NOMO-1 (cell line): ENCODE results near the gene UCK2.

Experiments
- DNase-seq, 2 experiments: peaks; one replicate each; lab custom pipeline; 2025; ENCODE audit not compliant: unreplicated experiment in 2 of 2; lab: John Stamatoyannopoulos, UW

UCK2 gene

DNA sequence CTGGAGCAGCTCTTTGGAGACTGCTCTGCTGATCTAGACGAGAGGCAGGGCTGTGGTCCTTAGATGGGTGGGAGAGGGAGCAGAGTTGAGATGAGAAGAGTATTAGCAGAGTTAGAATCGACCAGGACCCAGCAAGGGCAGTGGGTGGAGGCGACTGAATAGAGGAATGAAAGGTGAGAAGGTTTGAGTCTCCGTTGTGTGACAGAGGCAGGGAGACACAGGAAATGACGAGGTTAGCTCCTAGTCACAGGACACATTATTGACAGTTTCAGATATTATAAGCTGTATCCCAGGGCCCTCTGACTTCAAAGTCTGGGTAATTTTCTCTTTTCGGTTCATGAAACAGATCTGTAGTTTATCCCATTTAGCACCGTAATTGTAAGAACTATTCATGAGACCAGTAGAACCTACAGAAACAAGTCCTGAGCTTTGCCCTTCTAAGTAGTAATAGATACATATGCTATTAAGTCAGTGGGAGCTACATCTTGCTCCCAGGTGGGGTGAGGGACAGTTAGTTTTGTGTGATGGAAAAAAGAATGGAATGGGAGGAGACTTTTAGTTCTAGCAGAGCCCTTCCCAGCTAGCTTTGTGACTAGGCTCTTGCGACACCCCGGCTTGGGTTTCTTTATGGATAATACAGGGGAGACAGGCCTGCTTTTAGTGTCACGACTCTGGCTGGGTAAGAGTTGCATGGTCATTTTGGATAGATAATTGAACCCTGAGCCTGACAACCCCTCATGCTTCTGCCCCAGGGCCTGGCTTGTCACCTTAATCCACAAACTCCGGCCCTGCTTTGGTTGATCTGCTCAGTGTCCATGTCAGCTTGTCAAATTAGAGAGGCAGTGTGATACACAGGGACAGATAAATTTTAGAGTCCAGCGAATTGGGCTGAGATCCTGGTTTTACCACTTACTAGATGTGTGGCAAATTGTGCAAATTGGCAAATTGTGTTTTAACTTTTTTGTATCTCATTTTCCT lies 70.2 kb downstream of the UCK2 start:
- no peak for DNase-seq

DNA sequence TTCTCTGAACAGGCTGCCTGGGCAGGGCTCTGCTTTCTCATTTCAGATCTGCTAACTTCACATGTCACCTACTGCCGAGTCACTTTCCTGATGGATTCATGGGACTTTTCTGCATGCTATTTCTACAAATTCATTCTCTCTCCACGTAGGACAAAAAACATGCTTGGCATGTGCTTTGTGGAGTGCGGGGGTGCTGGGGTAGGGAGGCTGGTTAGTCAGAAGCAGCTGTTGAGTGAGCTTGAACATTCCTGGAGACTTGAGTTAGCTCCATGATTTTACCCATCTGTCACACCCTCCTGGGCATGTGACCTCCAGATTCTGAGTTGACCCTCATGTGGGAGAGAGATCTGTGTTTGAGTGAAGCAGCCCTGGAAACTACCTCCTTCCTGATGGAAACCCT lies 71.4 kb downstream of the UCK2 start:
- no peak for DNase-seq

DNA sequence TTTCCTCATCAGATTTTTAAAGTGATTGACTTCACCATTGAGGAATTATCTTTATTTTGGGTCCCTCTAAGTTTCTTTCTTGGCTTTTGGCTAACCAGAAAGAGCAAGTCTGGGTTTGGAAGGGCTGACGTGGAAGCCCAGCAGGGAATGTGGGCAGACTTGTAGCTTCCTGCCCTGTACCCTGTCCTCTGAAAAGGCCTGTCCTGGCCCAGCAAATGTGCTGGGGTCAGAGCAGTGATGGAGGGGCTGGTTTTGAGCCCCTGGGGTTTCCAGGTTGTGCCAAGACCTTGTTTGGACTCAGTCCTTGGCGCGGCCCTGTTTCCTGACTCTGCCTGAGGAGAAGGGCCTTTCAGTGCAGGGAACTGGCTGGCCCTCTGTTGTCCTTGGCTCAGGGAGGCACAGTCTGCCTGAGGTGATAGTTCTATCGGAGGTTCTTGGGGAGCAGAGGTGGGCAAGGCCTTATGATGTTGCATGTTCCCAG lies 72.1 kb downstream of the UCK2 start:
- DNase-seq: no peak

DNA sequence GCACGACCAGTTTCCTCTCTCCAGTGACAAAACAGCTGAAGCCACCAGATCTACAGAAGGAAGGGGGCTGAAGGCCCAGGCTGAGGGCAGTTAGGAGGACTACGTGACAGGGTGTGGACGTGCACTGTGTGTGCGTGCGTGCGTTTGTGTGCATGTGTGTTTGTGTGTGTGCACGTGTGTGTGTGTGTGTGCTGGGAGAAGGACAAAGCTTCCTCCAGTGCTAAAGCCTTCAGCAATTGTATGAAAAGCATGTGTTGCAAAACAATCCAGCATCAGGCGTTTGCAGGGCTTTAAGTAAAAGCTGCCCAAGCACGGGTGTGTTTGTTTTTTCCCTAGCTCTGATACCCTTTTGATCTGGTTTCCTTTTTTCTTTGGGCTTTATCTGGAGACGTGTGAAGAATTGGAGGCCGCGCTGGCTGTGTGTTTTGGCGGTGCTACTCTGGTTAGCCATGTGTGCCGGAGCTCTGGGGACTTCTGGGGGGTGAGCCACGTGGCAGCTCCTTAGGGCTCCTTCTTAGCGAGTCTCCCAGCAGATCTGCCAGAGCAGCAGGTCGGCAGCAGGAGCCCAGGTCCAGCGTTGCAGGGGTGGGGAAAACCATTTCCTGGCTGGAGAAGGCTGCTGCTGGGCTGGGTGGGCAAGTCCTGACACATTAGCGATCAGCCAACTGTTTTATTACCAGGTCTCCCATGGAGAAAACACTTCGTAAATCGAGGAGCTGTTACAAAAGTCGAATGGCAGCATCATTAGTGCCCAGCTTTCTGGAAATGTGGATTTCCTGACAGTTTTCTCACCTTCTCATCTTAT lies 73.4 kb downstream of the UCK2 start:
- no peak for DNase-seq

DNA sequence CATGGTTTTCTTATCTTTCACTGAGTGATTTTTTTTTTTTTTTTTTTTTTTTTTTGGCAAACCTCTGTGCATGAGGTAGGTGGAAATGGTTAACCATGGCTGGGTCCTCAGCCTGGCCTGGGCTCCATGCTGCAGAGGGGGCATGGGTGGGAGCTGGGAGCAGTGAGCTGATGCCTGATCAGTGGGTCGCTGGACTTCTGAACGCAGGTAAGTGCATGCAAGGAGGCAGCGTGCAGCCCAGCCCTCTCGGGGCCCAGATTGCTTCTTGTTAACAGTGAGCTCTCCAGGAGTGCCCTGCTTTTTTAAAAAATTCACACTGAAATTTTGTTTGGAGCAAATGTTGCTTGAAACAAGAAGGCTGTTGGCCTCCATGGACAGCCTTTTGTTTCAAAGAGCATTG lies 75.2 kb downstream of the UCK2 start:
- no peak for DNase-seq

DNA sequence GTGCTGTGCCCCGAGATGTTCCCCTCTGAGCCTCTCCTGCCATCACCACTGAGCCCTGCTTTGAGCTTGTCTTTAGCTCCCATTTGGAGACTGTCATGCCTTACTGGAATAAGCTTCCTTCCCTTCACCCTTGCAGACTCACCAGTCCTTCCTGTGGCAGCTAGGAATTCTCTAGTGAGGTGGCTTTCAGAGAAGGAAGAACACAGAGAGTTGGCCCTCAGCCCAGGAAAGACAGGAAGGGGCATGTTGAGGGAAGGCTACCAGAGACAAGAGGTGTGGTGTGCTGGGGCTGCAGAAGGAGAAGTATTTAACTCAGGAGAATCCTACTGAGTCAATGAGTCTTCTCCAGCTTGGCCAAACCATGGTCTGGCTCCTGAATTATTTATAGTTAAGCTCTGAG lies 76.3 kb downstream of the UCK2 start:
- DNase-seq: no peak

DNA sequence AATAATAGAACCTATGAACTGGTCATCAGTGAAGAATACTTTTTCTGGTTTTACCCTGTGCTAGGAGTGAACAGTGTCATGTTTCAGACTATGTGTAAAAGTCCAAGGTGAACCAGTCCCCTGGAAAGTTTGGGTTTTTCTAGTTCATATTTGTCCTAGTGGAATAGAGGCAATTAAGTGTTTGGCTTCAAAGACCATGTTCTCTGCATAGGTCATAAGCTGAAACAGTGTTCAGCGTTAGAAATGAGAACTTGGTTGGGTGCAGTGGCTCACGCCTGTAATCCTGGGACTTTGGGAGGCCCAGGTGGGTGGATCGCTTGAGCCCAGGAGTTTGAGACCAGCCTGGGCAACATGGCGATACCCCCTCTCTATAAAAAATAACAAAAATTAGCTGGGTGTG lies 77.5 kb downstream of the UCK2 start:
- no peak for DNase-seq

DNA sequence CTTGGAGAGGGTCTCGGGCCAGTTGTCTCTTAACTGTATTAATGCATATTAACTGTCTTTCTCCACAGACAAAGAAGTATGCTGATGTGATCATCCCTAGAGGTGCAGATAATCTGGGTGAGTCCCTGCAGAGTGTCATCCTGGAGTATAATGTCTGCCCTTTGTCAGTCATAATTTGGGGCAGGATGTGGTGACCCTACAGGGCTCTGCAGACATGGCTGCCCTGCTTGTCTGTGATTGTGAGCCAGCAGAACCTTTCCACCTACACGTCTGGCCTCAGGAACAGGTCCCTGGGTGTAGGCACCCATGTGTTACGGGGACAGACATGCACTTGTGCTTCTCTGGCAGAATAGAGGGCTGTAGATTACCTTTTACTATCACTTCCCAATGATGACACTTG lies 78.4 kb downstream of the UCK2 start:
- DNase-seq: no peak

DNA sequence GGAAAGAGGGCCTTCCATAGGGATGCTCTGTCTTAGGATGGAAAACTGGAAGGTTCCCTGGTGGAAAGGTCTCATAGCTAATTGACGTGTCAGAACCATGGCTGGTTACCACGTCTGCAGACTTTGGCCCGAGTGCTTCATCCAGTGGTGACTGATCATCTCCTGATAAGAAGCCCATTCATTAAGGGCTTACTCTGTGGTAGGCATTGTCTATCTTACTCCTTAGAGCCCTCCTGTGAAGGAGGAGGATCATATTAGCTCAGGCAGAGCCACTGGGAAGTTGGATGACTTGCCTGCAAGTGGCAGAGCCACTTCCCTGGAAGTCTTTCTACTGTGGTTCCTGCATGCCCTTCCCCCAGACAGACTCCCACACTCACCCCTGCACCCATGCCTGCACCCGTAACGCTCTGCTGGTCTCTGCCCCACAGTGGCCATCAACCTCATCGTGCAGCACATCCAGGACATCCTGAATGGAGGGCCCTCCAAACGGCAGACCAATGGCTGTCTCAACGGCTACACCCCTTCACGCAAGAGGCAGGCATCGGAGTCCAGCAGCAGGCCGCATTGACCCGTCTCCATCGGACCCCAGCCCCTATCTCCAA lies 79.9 kb downstream of the UCK2 start:
- no peak for DNase-seq

DNA sequence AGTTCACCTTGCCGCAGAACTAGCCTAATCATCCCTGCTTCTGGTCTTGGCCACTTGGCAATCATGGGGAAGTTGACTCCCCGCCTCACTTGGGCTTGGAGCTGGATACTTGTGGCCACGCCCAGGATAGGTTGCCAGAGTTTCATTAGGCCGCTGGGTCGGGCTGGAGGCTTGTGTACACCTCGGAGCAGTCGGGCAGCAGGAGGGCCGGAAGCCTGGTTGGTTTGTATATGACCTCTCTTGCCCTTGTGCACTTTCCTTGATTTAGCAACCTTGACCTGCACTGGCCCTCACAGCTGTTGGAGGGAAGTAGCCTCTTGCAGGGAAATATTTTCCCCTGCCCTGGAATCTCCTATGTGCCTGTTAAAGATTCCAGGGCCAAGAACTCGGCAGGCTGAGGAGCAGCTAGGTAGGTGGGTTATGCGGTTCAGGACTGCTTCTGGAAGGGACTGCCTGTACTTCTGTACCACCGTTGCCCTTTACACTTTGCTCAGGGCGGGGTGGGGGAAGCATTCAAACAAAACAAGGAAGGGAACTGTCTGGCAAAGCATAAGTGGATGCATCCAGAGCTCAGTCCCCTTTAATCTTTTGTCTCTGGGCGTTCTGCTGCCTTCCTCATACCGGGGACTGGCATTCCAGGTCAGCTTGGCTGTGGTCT lies 83.5 kb downstream of the UCK2 start:
- DNase-seq: no peak

DNA sequence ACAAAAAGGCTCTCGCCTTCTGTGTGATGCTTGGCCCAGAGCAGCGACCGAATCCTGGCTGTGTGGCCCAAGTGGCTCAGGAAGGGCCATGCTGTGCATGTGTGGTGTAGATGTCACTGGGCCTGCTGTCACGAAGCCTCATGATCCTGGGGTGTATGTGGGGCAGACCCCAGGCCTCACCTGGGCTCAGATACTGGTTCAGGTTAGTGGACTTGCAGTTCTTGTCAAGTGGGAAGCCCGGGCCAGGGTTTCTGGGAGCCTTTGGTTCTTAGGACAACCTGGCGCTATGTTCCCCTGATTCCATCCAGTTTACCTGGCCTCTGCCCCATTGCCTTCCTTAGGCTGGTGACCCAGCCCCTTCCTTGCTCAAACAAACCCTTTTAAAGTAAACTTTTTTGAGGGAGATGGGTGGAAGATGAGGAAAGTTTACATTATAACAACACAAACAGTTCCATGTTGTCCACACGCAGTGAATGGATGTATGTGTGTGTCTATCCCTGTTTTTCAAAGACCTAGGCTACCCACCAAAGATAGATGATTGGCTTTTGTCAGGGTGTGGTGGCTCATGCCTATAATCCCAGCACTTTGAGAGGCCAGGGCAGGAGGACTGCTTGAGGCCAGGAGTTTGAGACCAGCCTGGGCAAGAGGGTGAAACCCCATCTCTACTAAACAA lies 84.3 kb downstream of the UCK2 start:
- no peak for DNase-seq

DNA sequence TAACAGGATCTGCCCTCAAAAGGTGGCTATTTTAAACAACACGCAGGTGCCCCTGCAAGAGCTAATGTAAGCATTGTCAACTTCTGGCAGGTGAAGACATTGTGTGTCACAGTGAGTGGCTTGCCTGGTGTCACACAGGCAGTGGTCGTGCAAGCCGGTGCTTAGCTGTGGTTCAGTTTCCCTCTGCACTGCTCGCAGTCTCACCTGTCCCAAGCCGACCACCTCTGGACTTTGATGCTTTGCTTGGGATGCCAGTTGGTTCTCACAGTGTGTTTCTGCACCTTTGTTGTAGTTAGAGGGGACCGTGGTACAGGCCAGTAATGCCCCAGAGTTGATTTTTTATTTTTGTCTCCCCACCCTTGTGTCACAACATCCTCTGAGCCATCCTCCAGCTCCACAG lies 85.2 kb downstream of the UCK2 start:
- DNase-seq: no peak

DNA sequence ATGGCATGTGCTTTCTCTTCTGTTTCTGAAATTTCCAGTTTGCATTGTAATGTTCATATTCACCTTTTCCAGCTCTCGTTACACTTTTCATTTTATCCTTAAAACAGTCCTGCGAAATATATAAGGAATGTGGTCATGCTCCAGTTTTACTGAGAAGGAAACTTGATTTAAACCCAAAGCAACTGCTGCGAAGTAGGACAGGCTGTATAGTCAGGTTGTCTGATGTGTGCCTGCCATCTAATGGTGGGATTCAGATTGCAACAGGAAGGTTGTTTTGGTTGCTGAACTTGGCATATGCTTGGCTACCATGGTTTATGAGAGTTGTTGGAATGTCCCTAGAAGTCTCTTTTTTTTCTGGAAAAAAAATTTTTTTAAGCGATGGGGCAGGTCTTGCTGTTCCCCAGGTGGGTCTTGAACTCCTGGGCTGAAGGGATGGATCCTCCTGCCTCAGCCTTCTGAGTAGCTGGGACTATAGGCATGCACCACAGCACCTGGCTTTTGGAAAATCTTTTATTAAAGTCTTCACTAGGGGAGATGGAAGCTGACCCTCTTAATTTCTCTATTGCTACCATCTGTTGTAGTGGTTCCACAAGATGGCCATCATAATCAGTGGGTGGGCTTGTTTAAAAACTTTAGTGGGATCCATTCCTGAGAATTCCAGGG lies 86.9 kb downstream of the UCK2 start:
- DNase-seq: peak; percentile 42 to 49

DNA sequence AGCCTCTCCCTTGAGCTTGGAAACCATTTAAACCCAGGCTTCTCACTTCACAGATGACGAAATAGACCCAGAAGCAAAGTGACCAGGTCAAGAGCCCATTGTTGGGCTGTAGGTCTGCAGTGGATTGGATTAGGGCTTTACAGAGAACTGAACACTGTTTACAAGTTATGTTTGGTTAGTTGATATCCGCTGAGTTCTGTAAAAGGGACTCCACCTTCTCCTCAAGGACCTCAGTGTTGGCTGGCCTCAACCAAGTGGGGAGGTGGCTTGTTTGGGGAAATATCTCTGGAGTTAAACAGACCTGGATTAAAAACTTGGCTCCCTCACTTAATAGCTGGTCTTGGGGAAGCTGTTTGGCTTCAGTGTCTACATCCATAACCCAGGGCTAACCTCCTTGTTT lies 88.1 kb downstream of the UCK2 start:
- DNase-seq: no peak

DNA sequence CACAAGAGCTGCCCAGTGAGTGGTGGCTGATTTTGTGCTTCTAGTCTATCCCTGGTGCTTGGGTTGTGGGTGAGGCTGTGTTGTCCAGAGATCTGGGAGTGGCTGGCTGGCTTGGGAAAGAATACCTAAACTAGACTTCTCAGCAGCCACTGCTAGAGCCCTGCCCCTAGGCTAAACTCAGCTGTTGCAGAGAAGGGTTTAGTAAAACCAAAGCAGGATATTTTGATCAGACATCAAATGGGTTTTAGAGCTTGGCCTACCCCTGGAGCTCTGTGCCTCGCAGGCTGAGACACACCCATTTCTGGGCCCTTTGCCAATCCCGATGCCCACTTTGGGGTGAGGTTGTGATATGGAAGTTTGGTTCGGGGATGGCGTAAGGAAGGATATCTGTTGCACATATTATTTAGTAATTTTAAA lies 88.5 kb downstream of the UCK2 start:
- DNase-seq: no peak

DNA sequence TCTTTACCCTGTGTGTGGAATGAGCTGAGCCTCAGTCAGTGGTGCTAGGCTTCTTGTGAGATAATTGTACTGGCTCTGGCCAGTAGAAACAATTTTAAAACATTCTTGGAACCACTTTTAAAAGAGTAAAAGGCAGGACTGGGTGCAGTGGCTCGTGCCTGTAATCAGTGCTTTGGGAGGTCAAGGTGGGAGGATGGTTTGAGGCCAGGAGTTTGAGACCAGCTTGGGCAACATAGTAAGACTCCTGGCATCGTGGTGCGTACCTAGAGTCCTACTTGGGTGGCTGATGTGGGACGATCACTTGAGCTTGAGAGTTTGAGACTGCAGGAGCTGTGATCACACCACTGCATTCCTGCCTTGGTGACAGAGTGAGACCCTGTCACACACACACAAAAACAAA lies 89.8 kb downstream of the UCK2 start:
- DNase-seq: no peak

DNA sequence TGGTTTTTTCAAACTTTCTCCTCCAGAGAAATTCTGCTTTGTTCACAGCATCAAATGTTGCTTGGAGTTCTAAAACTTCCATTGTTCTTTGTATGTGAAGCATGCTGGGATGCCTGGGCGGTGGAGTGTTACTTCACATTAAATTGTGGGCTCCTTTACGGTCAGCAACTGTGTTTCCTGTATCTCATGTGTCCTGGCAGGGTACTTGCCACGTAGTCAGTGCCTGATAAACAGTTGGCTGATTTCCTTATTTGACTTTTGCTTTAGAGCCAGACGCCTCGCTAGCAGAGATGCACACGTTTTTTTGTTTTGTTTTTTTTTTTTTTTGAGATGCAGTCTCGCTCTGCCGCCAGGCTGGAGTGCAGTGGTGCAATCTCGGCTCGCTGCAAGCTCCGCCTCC lies 96.7 kb downstream of the UCK2 start:
- no peak for DNase-seq

DNA sequence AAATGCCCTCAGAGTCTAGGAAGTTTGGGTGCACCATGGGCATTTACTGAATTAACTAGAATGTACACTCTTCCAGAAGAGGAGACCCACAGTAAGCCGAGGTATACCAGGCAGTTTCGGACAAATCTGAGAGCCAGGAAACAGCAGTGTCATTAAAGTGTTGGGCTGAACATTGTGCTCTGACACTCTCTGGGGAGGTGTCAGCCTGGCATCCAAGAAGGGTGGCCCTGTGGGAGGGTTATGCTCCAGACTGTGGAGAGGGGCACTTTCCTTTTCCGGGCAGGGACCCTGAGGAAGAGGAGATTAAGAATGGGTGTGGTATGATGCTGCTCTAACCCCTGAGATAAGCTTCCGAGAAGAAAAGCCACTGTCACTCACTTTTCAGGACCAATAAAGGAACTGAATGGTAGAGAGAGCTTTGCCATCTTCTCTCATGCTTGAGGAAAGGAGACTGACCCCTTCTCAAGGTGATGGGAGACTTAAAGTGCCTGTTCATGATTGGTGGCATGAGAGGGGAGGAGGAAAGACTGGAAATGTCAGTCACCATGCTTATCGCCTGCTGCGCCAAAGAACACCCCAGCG lies 98.2 kb downstream of the UCK2 start:
- no peak for DNase-seq

DNA sequence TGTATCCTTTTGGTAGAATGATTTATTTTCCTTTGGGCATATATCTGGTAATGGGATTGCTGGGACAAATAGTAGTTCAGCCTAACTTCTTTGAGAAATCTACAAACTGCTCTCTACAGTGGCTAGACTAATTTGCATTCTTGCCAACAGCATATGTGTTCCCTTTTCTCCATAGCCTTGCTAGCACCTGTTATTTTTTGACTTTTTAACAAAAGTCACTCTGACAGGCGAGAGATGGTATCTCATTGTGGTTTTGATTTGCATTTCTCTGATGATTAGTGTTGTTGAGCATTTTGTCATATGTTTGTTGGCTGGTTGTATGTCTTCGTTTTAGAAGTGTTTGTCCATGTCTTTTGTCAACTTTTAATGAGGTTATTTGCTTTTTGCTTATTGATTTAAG lies 99.8 kb downstream of the UCK2 start:
- DNase-seq: no peak
